Heart left ventricle (tissue), 13 donors: ENCODE data around the gene NME7.

ENCODE experiments used
- CTCF ChIP-seq, 12 donors: fragments of 200-600 bp; sonication (generic) in 4 of 12; IDR thresholded peaks; one replicate each; pipeline versions ENCODE4 v1.5.0 to v1.8.0; 2018 to 2022; ENCODE audit warnings: antibody characterized with exemption in 12 of 12, mild to moderate bottlenecking in 5 of 12
- POLR2A ChIP-seq, 2 donors: fragments of 450-650 bp; IDR thresholded peaks; one replicate each; pipeline ENCODE4 v1.6.1; 2017; ENCODE audit warnings: antibody characterized with exemption in 2 of 2, mild to moderate bottlenecking in 2 of 2, moderate library complexity in 2 of 2
- donor health status: ischemic (EF 13 %, LVEDD 7.1; RV severe dilation, severe dysfunction).
- donor health status: DM: no; HTN: yes; CAD: no.
- donor health status: DM: no; HTN: no; CAD: no.
- donor health status: ischemic (EF 25% LVEDD 6.9; RV normal size, moderate dysfunction).
- donor health status: ischemic (EF 25% LVEDD 5.7; RV mildly dilated, moderate dysfunction).
- donor health status: ischemic (EF 35%, LVEDD 5.7; RV mildly dilated, moderate dysfunction).
- donor health status: nonischemic (EF 11% LVEDD 7.7; RV severe dilation, severe dysfunction).
- donor health status: DM: yes; HTN: yes; CAD: no.
- donor health status: PGD.
- donor health status: ischemic (EF 29% LVEDD 5.4; RV normal size, mild dysfunction).
- donor health status: nonischemic (EF 23%, LVEDD 6.1; RV moderate dilation, normal function).

- TF ChIP-seq CTCF (IDR thresholded peaks at IDR 0.05) (no peak), POLR2A (IDR thresholded peaks at IDR 0.05) (no peak)
These were observed 280.8 kb downstream of the NME7 start for GRCh38 chr1:169086603-169087455.
